CD4-positive, alpha-beta memory T cell (primary cell): ENCODE data around the gene GPAT3. TPM values are rescaled to one million over a fixed set of nuclear protein-coding genes. Genes with fewer than 3 reads are reported as not detected.

ENCODE experiments used
- CTCF ChIA-PET: fragments of 350-600 bp; sonication (Branson Sonifier 250); formaldehyde crosslinking; loops from one replicate; lab custom pipeline; 2021; ENCODE audit warnings: inconsistent platforms; ENCODE audit not compliant: partially characterized antibody; lab: Charles Lee
- POLR2A ChIA-PET: fragments of 350-600 bp; sonication (Branson Sonifier 250); formaldehyde crosslinking; loops from one replicate; lab custom pipeline; 2021; ENCODE audit not compliant: partially characterized antibody; lab: Charles Lee
- DNase-seq, 5 donors: peaks; one replicate each; pipeline versions ENCODE4 v3.0.0 to v3.0.0-alpha.2; 2020 to 2022; ENCODE audit warnings: mixed read lengths in 1 of 5
- H3K27ac ChIP-seq: one replicate; pipeline ENCODE4 v1.7.0; 2013; ENCODE audit warnings: low read depth, low read length
- H3K27me3 ChIP-seq: 2 replicates; pipeline ENCODE4 v1.7.0; 2013; ENCODE audit warnings: mild to moderate bottlenecking, low read length, moderate library complexity; ENCODE audit not compliant: insufficient read depth
- H3K36me3 ChIP-seq: 2 replicates; pipeline ENCODE4 v1.7.0; 2013; ENCODE audit warnings: mild to moderate bottlenecking, low read length, moderate library complexity; ENCODE audit not compliant: insufficient read depth
- H3K4me1 ChIP-seq: 2 replicates; pipeline ENCODE4 v1.7.0; 2013; ENCODE audit warnings: mild to moderate bottlenecking, low read length, moderate library complexity; ENCODE audit not compliant: insufficient read depth
- H3K4me3 ChIP-seq, 2 donors: one replicate each; pipeline ENCODE4 v1.7.0; 2013; ENCODE audit warnings: low read length in 2 of 2, mild to moderate bottlenecking in 1 of 2
- H3K9me3 ChIP-seq, 2 donors: one replicate each; pipeline ENCODE4 v1.7.0; 2013; ENCODE audit warnings: low read length in 2 of 2, control low read depth in 1 of 2; ENCODE audit not compliant: control insufficient read depth in 1 of 2
- H3K27ac Mint-ChIP-seq, 7 donors: one replicate each; pipeline ENCODE4 v1.8.0; 2020 to 2021; ENCODE audit warnings: mixed read lengths in 7 of 7, mild to moderate bottlenecking in 6 of 7, inconsistent platforms in 3 of 7, moderate library complexity in 3 of 7
- H3K27me3 Mint-ChIP-seq, 2 donors: one replicate each; pipeline ENCODE4 v1.8.0; 2020 to 2021; ENCODE audit warnings: mixed read lengths in 2 of 2
- H3K36me3 Mint-ChIP-seq, 2 donors: one replicate each; pipeline ENCODE4 v1.8.0; 2020 to 2021; ENCODE audit warnings: mixed read lengths in 2 of 2, inconsistent platforms in 1 of 2, mild to moderate bottlenecking in 1 of 2
- H3K4me1 Mint-ChIP-seq, 4 donors: one replicate each; pipeline ENCODE4 v1.8.0; 2020 to 2021; ENCODE audit warnings: mixed read lengths in 4 of 4, mild to moderate bottlenecking in 1 of 4
- H3K4me3 Mint-ChIP-seq, 8 donors: one replicate each; pipeline ENCODE4 v1.8.0; 2020 to 2021; ENCODE audit warnings: mixed read lengths in 8 of 8, mild to moderate bottlenecking in 7 of 8, moderate library complexity in 6 of 8, inconsistent platforms in 3 of 8
- H3K9me3 Mint-ChIP-seq, 8 donors: one replicate each; pipeline ENCODE4 v1.8.0; 2020 to 2021; ENCODE audit warnings: mixed read lengths in 8 of 8, mild to moderate bottlenecking in 5 of 8, inconsistent platforms in 3 of 8, moderate library complexity in 1 of 8
- intact Hi-C: fragments of 100-400 bp; cut with micrococcal nuclease; formaldehyde crosslinking; loops from one replicate; pipeline ENCODE4 v1.15.1; 2023
- polyA plus RNA-seq, 2 donors: library from polyadenylated mRNA; unstranded; fragments of 300-500 nt; fragmentation: Illumina TruSeq; gene quantifications; one replicate each; pipeline ENCODE4 v1.2.3, GENCODE V29; 2021
- total RNA-seq, 2 experiments: library from RNA; stranded (reverse); gene quantifications; one replicate each; pipeline ENCODE4 v1.2.3, GENCODE V29; 2021

GPAT3 gene
- total and polyA plus RNA-seq, 4 experiments from 2014 or later: 7.8 to 13.4 (median 10.2) TPM

DNA sequence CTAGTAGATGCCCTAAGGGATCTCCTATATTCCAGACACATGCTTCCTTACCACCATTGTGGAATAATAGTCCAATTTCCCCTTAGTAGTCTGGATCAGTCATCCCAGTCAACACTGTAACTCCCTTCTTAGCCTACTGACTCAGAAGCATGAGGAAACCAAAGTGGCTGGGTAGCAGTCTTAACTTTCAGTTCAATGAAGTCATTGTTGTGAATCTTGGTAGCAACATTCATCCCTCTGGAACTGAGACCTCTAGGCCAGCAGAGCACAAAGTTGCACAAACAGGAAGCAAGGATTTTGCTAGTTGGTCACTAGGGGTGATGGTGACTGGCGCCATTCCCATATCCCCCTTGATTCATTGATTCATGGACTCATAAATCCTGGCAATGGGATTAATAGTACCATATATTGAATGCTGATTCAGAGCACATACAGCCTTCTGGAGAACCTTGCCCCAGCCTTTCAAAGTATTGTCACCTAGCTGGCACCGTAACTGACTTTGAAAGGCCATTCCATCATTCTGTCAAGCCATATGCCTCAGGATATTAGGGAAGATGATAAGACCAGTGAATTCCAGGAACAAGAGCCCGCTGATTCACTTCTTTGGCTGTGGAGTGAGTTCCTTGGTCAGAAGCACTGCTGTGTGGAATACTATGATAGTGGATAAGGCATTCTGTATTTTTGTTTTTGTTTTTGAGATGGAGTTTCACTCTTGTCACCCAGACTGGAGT is 19.7 kb upstream of the GPAT3 start:
- Histone ChIP-seq H3K4me3 (no peak overlapping the region), H3K4me1 (no peaks in the 10 kb centered on the region), H3K9me3 (no peaks in the 10 kb centered on the region), H3K27me3 (no peaks in the 10 kb centered on the region), H3K36me3 (no peaks in the 10 kb centered on the region), H3K27ac (no peak overlapping the region)
- ChIA-PET POLR2A (no interaction called here), CTCF (no interaction called here)
- Mint-ChIP-seq H3K9me3 (no peaks in the 10 kb centered on the region), H3K27ac (no peak overlapping the region), H3K4me1 (no peaks in the 10 kb centered on the region), H3K27me3 (no peaks in the 10 kb centered on the region), H3K4me3 (no peak overlapping the region), H3K36me3 (no peaks in the 10 kb centered on the region)
- DNase-seq: no peak
- intact Hi-C loops: no loop called here

DNA sequence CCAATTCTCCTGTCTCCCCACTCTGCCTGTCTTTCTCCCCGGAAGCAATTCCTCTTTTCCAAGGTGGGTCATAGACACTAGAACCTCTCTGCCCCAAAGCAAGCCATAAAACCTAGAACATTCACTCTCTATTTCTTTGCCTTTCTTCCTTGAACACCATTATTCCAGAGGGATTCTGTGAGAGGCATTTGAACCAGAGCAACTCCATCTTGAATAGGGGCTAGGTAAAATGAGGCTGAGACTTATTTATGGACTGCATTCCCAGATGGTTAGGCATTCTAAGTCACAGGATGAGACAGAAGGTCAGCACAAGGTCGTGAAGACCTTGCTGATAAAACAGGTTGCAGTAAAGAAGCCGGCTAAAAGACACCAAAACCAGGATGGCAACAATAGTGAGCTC is 13.7 kb upstream of the GPAT3 start:
- POLR2A ChIA-PET: no interaction called here
- Histone ChIP-seq H3K4me3 (no peak overlapping the region), H3K36me3 (no peaks in the 10 kb centered on the region), H3K4me1 (no peaks in the 10 kb centered on the region), H3K27me3 (no peaks in the 10 kb centered on the region), H3K9me3 (no peaks in the 10 kb centered on the region), H3K27ac (no peak overlapping the region)
- no peaks in the 10 kb centered on the region for H3K36me3 Mint-ChIP-seq
- DNase-seq: no peak
- intact Hi-C loops: no loop called here
- no peak overlapping the region for H3K4me3 Mint-ChIP-seq
- H3K9me3 Mint-ChIP-seq: peaks cover 0 to 3% (median 0%) of the 10 kb centered on the region in 8 donors
- CTCF ChIA-PET: no interaction called here
- H3K27ac Mint-ChIP-seq: no peak overlapping the region
- H3K4me1 Mint-ChIP-seq: no peaks in the 10 kb centered on the region
- H3K27me3 Mint-ChIP-seq: peaks cover 5 to 10% of the 10 kb centered on the region in 2 donors

DNA sequence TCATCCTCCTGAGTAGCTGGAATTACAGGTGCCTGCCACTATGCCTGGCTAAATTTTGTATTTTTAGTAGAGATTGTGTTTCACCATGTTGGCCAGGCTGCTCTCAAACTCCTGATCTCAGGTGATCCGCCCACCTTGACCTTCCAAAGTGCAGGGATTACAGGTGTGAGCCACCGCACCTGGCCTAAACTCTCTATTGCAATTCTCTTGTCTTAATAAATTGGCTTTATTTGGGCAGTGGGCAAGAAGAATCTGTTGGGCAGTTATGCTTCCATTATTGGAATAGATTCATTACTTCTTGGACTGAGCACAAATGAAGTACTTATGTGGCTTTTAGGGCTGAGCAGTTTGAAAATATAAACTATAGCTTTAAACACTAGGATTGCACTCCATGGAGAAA is 8.2 kb upstream of the GPAT3 start:
- intact Hi-C loops: no loop called here
- Histone ChIP-seq H3K27me3 (peaks cover 3% of the 10 kb centered on the region), H3K4me1 (no peaks in the 10 kb centered on the region), H3K36me3 (no peaks in the 10 kb centered on the region), H3K27ac (no peak overlapping the region), H3K9me3 (no peaks in the 10 kb centered on the region), H3K4me3 (no peak overlapping the region)
- Mint-ChIP-seq H3K27ac (no peak overlapping the region), H3K36me3 (no peaks in the 10 kb centered on the region), H3K4me3 (no peak overlapping the region), H3K4me1 (no peaks in the 10 kb centered on the region), H3K27me3 (peaks cover 11% of the 10 kb centered on the region in 2 donors), H3K9me3 (peaks cover 0 to 6% (median 0%) of the 10 kb centered on the region in 8 donors)
- CTCF ChIA-PET: interaction anchor here (1.1 kb wide), 1 partner anchor 8 kb away, joined by 3 read pairs; no protein-coding TSS in a partner anchor
- DNase-seq: no peak
- POLR2A ChIA-PET: no interaction called here

DNA sequence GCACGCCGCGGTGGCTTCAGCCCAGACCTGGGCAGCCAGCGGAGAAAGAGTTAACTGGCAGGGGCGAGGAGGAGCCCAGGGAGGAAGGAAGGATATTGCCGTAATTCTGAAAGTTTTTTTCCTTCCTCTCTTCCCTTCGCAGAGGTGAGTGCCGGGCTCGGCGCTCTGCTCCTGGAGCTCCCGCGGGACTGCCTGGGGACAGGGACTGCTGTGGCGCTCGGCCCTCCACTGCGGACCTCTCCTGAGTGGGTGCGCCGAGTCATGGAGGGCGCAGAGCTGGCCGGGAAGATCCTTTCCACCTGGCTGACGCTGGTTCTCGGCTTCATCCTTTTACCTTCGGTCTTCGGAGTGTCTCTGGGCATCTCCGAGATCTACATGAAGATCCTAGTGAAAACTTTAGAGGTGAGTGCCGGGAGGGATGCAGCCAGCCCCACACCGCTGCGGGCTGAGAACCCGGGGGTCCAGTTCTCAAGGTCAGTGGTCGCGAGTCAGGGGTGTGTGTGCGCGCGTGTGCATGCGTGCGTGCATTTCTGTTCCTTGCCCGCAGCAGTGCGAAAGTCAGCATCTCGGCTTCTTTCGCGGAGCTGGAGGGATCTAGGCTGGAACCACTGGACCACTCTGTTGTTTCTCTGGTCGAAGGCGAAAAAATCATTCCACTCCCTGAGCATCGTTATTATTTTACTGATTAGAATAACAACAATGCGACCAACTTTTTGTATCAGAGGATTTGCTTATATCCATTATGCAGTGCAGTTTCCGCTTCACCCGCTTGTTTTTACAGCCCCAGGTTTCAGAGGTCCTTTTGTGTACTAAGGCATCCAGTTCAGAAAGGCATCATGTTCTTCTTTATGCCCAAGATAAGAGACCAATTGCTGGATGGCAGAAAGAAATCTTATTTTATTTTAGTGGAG is 709 bp downstream of the GPAT3 start:
- Mint-ChIP-seq H3K4me3 (peak overlapping the region; percentile 90 to 99 (median 94)), H3K27me3 (peaks cover 2 to 4% of the 10 kb centered on the region in 2 donors), H3K4me1 (peaks cover 21 to 38% (median 28%) of the 10 kb centered on the region in 4 donors), H3K27ac (peak overlapping the region; percentile 5 to 92 (median 79)), H3K9me3 (no peaks in the 10 kb centered on the region), H3K36me3 (peaks cover 0 to 6% of the 10 kb centered on the region in 2 donors)
- peak in 2 of 5 donors; percentile 1 to 8 for DNase-seq
- no peaks in the 10 kb centered on the region for H3K27me3 ChIP-seq
- ChIA-PET POLR2A (interaction anchor here (0.8 to 3.2 kb wide), 5 partner anchors 9 to 82 kb away, joined by 3 to 34 read pairs (median 3); partner anchors contain the start of gene ABRAXAS1), CTCF (interaction anchor here (1.0 to 1.2 kb wide), 3 partner anchors 13 to 671 kb away, joined by 3 to 4 read pairs (median 3); no protein-coding TSS in a partner anchor)
- H3K9me3 ChIP-seq: no peaks in the 10 kb centered on the region
- peak overlapping the region; percentile 29 for H3K27ac ChIP-seq
- H3K36me3 ChIP-seq: no peaks in the 10 kb centered on the region
- H3K4me1 ChIP-seq: peaks cover 21% of the 10 kb centered on the region
- H3K4me3 ChIP-seq: peak overlapping the region; percentile 75
- intact Hi-C loops: loop anchor here (1.0 to 5.0 kb wide), 4 partner anchors 12 to 52 kb away; no protein-coding TSS in a partner anchor

DNA sequence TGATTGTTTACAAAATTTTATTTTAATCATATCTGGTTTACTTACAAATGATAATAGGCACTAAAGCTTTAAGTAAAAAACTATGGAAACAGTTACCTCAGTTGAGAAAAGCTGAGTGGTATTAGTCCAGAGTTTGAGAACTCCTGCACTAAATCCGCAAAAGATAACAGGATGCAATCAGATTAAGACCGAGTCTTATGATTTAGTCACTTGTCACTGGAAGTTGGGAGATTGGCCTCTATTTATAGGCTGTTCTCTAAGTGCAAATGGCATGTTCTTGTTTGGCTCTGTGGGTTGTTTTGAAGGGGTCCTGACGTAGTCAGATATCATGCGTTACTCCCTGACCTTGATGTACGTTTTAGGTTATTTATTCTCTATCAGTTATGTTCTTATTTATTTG is 6.3 kb downstream of the GPAT3 start:
- H3K4me3 ChIP-seq: no peak overlapping the region
- no peaks in the 10 kb centered on the region for H3K27me3 Mint-ChIP-seq
- H3K27me3 ChIP-seq: no peaks in the 10 kb centered on the region
- ChIA-PET CTCF (interaction anchor here (1.0 to 1.4 kb wide), 3 partner anchors 11 to 102 kb away, joined by 3 to 4 read pairs (median 3); no protein-coding TSS in a partner anchor), POLR2A (no interaction called here)
- no peaks in the 10 kb centered on the region for H3K9me3 Mint-ChIP-seq
- intact Hi-C loops: no loop called here
- H3K27ac Mint-ChIP-seq: no peak overlapping the region
- peaks cover under 1% of the 10 kb centered on the region for H3K4me1 ChIP-seq
- H3K36me3 Mint-ChIP-seq: peaks cover 0 to 4% of the 10 kb centered on the region in 2 donors
- H3K4me3 Mint-ChIP-seq: no peak overlapping the region
- no peaks in the 10 kb centered on the region for H3K9me3 ChIP-seq
- H3K36me3 ChIP-seq: no peaks in the 10 kb centered on the region
- no peak for DNase-seq
- H3K27ac ChIP-seq: no peak overlapping the region
- H3K4me1 Mint-ChIP-seq: peaks cover 5 to 15% (median 10%) of the 10 kb centered on the region in 4 donors

DNA sequence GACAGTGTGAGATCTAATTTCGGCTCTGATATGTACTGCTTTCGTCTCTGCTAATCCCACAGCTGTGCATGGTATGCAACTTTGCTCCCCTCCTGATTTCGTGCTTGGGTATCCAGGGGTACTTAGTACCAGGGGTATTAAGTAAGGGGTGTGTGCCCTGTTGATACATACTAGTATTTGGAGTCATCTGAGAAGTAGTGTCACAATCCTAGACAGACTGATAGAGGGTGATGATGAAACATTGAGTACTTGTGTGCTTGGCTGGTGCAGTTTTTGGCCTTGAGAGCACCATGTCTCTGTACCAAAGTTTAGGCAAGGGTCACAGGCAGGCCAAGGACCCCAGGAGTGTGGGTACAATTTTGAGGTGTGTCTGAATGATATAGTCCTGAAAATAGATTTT is 10.9 kb downstream of the GPAT3 start:
- Histone ChIP-seq H3K4me1 (peaks cover 8% of the 10 kb centered on the region), H3K9me3 (no peaks in the 10 kb centered on the region), H3K27me3 (no peaks in the 10 kb centered on the region), H3K36me3 (no peaks in the 10 kb centered on the region), H3K4me3 (no peak overlapping the region), H3K27ac (no peak overlapping the region)
- no peaks in the 10 kb centered on the region for H3K27me3 Mint-ChIP-seq
- ChIA-PET POLR2A (interaction anchor here (1.1 kb wide), 1 partner anchor 10 kb away, joined by 3 read pairs; no protein-coding TSS in a partner anchor), CTCF (interaction anchor here (1.1 kb wide), 1 partner anchor 98 kb away, joined by 3 read pairs; no protein-coding TSS in a partner anchor)
- H3K4me3 Mint-ChIP-seq: no peak overlapping the region
- H3K4me1 Mint-ChIP-seq: peaks cover 0 to 8% (median 3%) of the 10 kb centered on the region in 4 donors
- intact Hi-C loops: no loop called here
- no peak overlapping the region for H3K27ac Mint-ChIP-seq
- H3K36me3 Mint-ChIP-seq: peaks cover 5% of the 10 kb centered on the region in 2 donors
- no peak for DNase-seq
- H3K9me3 Mint-ChIP-seq: no peaks in the 10 kb centered on the region
